Epidermal melanocyte (primary cell): Measurements from ENCODE around the gene PANK4.
"Not testable (repeated sequence)": the region's sequence is repeated elsewhere in the genome, so short reads cannot be mapped to it uniquely, and the experiment has no call there.

ENCODE experiments used
- DNase-seq: peaks from one replicate; pipeline ENCODE4 v3.0.0; 2011; ENCODE audit warnings: low spot score; ENCODE audit not compliant: insufficient read length

Gene PANK4

DNA sequence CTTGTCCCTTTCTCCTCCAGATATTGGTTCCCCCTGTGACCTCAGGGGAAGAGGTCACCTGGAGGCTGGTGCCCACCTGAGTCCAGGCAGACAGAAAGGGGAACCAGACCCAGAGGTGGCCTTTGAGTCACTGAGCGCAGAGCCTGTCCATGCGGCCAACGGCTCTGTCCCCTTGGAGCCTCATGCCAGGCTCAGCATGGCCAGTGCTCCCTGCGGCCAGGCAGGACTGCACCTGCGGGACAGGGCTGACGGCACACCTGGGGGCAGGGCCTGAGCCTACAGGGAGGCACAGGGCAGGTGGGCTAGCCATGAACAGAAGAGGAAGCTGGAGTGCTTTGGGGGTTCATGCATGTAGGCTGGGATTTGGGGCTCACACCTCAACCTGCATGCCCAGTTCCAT lies 32.5 kb upstream of the PANK4 start:
- no peak for DNase-seq

GRCh38 chr1:2558420-2558819 lies 32.0 kb upstream of the PANK4 start:
- no peak for DNase-seq

GRCh38 chr1:2557482-2558400 lies 31.3 kb upstream of the PANK4 start:
- no peak for DNase-seq

- no peak for DNase-seq
Measured at GRCh38 chr1:2556678-2557481, 30.5 kb upstream of the PANK4 start.

- no peak for DNase-seq
Measured at GRCh38 chr1:2556277-2556677, 29.9 kb upstream of the PANK4 start, which contains the start of gene TNFRSF14. TNFRSF14 (plus strand) TSS chr1:2556371; CDS start chr1:2556665, 294 bp downstream.

- peak; percentile 88 for DNase-seq
Measured at GRCh38 chr1:2555634-2556276, 29.4 kb upstream of the PANK4 start.

- DNase-seq = no peak
Measured at GRCh38 chr1:2554621-2555387, 28.4 kb upstream of the PANK4 start.

GRCh38 chr1:2553871-2554620 lies 27.6 kb upstream of the PANK4 start:
- DNase-seq = no peak

DNA sequence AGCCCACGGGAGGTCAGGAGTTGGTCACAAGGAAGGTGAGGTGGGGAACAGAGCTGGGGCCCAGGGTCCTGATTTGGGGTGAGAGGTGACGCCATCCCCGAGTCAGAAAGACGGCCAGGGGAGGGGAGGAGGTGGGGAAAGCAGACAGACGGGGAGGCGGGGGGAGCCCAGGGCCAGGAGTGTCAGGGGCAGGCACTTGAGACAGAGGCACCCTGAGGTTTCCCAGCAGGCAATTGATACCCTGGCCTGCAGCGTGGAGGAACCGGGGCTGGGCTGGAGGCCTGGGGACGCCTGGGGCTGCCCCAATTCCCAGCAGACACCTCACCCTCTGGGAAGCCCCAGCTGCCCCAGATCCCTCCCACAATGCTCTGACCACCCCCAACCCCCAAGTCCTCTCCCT lies 26.7 kb upstream of the PANK4 start:
- DNase-seq = not testable (repeated sequence)

- no peak for DNase-seq
Measured at GRCh38 chr1:2552189-2552588, 25.8 kb upstream of the PANK4 start.

DNA sequence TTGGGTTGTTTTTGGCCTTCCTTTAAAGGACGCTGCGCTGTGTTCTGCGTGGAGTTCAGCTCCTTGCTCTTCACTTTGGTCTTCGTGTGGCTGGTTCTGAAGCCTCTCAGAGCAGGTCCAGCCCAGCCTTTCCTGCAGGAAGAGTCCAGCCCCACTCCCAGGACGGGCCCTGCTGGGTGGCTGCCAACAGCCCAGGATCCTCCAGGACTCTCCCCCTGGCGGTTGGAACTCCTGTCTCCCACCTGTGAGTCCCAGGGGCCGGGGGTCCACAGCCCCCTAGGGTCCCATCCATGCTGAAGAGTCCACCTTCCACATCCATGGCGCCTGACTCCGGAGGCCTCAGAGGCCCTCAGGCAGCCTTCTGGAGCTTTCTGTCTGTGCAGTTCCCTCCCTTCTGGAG lies 25.1 kb upstream of the PANK4 start:
- DNase-seq = not testable (repeated sequence)

DNA sequence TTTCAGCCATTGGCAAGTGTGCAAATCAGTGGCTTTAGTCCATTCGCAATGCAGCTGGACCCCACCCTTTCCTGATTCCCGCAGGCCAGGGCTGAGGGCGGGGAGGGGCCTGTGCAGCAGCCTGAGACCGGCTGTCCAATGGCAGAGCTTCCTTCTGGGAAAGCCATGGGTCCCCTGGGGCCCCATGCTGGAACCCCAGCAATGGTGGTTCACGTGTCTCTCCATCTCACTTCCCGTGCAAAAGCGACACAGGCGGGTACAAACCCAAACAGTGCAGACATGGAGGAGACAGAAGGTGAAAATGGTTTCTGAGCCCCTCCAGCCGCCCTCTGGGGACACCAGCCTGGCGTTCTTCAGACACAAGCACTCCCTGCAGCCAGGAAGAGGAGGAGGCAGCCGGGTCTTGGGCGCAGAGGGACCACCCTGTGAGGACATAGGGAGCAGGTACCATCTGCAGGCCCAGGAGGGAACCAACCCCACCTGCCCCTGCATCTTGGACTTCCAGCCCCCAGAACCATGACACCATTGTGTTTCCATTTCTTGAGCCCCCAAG lies 24.0 kb upstream of the PANK4 start:
- not testable (repeated sequence) for DNase-seq

DNA sequence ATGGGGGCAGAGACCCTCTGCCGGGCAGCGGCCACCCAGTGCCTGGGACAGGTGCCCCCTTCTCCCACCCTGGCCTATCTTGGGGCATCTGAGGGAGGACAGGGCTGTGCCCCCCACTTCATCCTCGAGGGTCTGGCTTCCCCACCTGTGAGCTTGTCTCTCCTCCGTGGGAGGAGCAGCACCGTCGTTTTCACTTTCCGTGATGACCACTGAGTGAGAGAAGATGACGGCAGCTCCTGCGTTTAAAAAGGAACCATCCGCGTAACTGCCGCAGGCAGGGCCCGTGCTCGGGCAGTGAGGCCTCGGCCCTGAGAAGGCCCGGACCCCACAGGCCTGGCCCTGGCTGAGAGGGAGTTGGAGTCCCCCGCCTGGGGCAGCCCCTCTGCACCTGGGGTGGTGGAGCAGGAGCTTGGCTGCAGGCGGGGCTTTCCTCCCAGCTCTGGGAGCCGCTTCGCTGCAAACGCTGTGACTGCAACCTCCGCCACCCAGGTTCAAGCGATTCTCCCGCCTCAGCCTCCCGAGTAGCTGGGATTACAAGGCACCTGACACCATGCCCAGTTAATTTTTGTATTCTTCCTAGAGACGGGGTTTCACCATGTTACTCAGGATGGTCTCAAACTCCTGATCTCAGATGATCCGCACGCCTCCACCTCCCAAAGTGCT lies 23.1 kb upstream of the PANK4 start:
- DNase-seq = not testable (repeated sequence)

DNA sequence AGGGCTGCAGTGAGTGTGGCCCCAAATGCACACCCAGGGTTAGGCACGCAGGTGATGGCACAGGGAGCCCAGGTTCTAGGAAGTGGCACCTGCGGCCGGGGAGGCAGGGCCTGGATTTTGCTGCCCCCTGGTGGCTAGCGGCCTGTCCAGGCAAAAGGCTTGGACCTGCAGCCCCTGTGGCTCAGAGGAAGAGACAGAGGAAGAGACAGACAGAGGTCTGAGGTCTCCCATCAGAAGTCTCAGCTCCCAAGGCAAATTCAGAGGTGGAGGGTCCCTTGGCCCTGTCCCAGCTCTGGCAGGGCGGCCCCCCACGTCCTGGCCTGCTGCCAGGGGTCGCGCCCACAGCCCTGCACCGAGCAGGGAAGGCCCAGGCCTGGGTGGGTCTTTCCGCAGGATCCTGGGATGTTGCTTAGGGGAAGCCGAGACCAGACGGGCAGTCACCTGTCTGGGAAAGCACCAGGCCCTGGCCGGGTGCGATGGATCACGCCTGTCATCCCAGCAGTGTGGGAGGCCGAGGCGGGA lies 21.7 kb upstream of the PANK4 start:
- peak; percentile 84 for DNase-seq

- no peak for DNase-seq
Measured at GRCh38 chr1:2547210-2548067, 21.0 kb upstream of the PANK4 start.

DNA sequence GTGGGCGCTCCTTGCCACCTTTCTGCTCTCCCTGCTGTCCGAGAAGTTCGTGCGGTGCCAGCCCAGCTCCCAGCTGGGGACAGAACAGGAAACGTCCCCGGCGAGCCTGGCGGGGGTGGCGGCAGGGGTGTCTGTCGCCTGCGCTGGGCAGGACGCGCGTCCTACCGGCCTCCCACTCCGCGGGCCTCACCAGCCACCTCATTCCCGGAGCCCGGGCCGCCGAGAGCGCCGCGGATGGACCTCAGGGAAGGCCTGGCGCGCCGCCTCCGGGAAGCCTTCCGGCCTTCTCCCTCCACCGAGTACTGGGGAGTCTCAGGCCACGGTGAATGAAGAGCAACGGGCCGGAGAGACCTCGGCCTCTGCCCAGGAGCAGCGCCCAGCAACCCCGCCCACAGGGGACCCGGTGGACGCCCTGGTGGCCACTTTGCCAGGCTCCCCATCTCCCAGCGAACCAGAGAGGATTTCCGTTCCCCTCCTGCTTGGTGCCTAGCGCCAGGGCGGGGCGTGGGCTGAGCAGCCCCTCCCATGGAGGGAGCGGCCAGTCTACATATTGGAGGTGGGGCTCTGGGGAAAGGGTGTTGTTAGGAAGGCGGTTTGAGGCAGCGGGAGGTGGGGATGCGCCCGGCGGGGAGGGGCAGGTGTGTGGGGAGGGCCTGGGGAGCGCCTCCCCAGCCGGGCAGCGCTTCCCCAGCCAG lies 20.3 kb upstream of the PANK4 start:
- DNase-seq = peak; percentile 95

DNA sequence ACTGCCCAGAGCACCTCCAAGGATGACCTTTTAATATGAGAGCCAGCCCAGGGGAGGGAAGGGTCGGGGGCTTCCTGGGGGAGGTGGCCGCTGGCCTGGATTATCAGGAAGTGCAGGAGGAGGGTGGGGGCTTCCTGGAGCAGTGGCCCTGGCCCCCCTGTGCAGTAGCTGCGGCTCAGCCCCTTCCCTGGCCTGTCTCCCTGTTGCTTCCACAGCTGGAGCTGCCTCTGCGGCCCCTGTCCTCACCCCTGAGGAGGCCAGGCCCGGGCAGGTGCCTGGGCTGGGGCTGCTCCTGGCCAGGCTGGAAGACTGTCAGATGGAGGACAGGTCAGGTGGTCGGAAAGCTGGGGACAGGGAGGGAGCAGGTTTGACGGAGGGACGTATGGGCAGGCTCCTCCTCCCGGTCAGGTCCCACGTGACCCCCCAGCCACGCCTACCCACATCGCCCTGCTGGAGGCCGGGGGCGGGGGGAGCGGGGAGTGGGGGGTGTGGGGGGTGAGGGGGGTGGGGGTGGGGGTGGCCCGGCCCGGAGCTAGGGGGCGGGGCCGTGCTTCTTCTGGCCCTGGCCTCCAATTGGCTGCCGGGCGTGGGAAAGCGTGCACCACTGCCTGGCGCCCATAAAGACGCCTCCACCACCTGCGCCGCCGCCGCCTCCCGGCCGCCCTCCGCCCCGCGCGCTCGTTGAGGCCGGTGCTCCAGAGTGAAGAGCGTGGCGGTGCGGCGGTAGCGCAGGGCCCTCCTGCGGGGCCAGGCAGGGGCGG lies 19.5 kb upstream of the PANK4 start:
- DNase-seq = peak; percentile 95
